Endothelial cell (in vitro differentiated cells): Measurements from ENCODE around the gene SHC2. TPM values are rescaled to one million over a fixed set of nuclear protein-coding genes. Genes with fewer than 3 reads are reported as not detected.
A peak's percentile ranks its signal among the peaks of the same experiment; 100 is the strongest.

Experiments used
- DNase-seq: peaks from one replicate; pipeline ENCODE4 v3.0.0; 2021; ENCODE audit warnings: low spot score
- H3K27ac Mint-ChIP-seq: one replicate; pipeline ENCODE4 v1.8.0; 2021; ENCODE audit warnings: mixed read lengths, inconsistent platforms; ENCODE audit not compliant: unreplicated experiment
- H3K27me3 Mint-ChIP-seq: one replicate; pipeline ENCODE4 v1.8.0; 2021; ENCODE audit warnings: mild to moderate bottlenecking, moderate library complexity, mixed read lengths, inconsistent platforms; ENCODE audit not compliant: unreplicated experiment
- H3K36me3 Mint-ChIP-seq: one replicate; pipeline ENCODE4 v1.8.0; 2021; ENCODE audit warnings: mild to moderate bottlenecking, low read depth, mixed read lengths, inconsistent platforms; ENCODE audit not compliant: unreplicated experiment
- H3K4me1 Mint-ChIP-seq: one replicate; pipeline ENCODE4 v1.8.0; 2021; ENCODE audit warnings: mild to moderate bottlenecking, mixed read lengths, inconsistent platforms; ENCODE audit not compliant: unreplicated experiment
- H3K4me3 Mint-ChIP-seq: one replicate; pipeline ENCODE4 v1.8.0; 2021; ENCODE audit warnings: mild to moderate bottlenecking, mixed read lengths, inconsistent platforms; ENCODE audit not compliant: unreplicated experiment
- H3K9me3 Mint-ChIP-seq: one replicate; pipeline ENCODE4 v1.8.0; 2021; ENCODE audit warnings: mixed read lengths, inconsistent platforms; ENCODE audit not compliant: unreplicated experiment
- total RNA-seq: library from RNA; stranded (reverse); fragmentation: NEBNext Ultra II Directional; extraction: Animal tissue kit (Norgen Biotek cat#: 25700); gene quantifications from one replicate; pipeline ENCODE4 v1.2.1, GENCODE V29; 2021; ENCODE audit not compliant: unreplicated experiment
- TF ChIP-seq, protein P1 (sequence below): fragments of 200-600 bp; sonication (generic); IDR thresholded peaks from one replicate; pipeline ENCODE4 v1.5.0; 2021; ENCODE audit warnings: antibody characterized with exemption; ENCODE audit not compliant: unreplicated experiment

The SHC2 gene
- total RNA-seq, 1 donor from 2014 or later: 46.9 TPM

DNA sequence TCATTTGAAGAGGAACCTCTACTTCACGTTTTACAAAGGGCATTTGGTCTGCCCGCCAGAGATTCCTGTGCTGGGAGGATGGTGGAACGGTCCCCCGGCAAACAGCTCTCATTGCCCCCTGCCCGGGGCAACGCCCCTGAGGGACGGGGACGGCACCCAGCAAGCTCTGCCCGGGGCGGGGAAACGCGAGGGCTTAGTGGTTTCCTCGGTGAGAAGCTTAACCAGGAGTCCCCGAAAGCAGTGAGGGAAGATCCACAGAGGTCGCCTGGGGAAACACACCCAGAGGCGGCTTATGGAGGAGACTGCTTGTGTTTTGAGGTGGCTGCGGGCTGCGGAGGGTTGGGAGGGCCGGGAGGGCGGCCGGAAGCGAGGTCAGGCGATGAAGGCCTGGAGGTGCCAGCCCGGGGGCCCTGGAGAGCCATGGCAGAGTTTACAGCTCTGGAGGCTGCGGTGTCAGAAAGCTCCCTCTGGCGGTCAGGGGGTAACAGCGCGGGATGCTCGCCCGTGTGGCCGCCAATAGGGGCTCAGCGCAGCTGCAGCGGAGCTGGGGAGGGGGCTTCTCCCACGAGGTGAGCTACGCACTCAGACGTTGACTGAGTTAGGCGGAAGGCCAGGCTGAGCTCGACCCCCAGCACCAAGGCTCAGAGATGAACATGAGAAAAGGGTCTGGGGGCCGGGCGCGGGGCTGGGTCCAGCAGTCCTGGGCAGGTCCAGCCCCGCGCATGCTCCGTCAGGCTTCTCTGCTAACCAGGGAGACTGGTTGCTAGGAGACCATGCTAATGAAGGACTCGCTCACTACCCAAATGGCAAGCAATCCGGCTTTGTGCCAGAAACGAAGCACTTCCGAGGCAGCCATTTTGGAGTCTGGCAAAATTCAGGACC, 45.8 kb upstream of the SHC2 start:
- Mint-ChIP-seq H3K4me1 (peaks cover 27% of the 10 kb centered on the region), H3K27ac (peak overlapping the region; percentile 99), H3K9me3 (no peaks in the 10 kb centered on the region), H3K27me3 (peaks cover 19% of the 10 kb centered on the region), H3K4me3 (peak overlapping the region; percentile 95), H3K36me3 (peaks cover 10% of the 10 kb centered on the region)
- DNase-seq: peak; percentile 90
- TF ChIP-seq, protein P1, sequence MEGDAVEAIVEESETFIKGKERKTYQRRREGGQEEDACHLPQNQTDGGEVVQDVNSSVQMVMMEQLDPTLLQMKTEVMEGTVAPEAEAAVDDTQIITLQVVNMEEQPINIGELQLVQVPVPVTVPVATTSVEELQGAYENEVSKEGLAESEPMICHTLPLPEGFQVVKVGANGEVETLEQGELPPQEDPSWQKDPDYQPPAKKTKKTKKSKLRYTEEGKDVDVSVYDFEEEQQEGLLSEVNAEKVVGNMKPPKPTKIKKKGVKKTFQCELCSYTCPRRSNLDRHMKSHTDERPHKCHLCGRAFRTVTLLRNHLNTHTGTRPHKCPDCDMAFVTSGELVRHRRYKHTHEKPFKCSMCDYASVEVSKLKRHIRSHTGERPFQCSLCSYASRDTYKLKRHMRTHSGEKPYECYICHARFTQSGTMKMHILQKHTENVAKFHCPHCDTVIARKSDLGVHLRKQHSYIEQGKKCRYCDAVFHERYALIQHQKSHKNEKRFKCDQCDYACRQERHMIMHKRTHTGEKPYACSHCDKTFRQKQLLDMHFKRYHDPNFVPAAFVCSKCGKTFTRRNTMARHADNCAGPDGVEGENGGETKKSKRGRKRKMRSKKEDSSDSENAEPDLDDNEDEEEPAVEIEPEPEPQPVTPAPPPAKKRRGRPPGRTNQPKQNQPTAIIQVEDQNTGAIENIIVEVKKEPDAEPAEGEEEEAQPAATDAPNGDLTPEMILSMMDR: peak; percentile 88

DNA sequence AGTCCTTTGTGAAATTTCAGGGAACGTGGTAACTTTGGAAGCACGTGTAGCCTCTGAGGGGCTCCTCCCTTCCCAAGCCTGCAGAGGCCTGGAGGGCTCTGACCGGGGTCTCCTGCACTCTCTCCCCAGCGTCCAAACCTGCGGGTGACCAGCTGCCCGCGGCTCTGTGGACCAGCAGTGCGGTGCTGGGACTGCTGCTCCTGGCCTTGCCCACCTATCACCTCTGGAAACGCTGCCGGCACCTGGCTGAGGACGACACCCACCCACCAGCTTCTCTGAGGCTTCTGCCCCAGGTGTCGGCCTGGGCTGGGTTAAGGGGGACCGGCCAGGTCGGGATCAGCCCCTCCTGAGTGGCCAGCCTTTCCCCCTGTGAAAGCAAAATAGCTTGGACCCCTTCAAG, 43.8 kb upstream of the SHC2 start:
- DNase-seq: no peak
- Mint-ChIP-seq H3K4me1 (peaks cover 19% of the 10 kb centered on the region), H3K27ac (no peak overlapping the region), H3K27me3 (peaks cover 23% of the 10 kb centered on the region), H3K36me3 (peaks cover 10% of the 10 kb centered on the region), H3K9me3 (no peaks in the 10 kb centered on the region), H3K4me3 (no peak overlapping the region)
- TF ChIP-seq, protein P1: no peak

DNA sequence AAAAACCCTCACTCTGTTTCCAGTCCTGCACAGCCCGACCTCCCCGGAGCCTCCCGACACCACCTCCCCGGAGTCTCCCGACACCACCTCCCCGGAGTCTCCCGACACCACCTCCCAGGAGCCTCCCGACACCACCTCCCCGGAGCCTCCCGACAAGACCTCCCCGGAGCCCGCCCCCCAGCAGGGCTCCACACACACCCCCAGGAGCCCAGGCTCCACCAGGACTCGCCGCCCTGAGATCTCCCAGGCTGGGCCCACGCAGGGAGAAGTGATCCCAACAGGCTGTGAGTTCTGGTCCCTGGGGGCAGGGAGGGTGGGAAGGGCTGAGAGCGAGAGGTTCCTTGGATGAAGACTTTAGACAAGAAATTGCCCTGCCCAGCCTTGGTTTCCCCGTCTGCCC, 40.8 kb upstream of the SHC2 start:
- Mint-ChIP-seq H3K4me3 (no peak overlapping the region), H3K9me3 (no peaks in the 10 kb centered on the region), H3K36me3 (peaks cover 9% of the 10 kb centered on the region), H3K27ac (no peak overlapping the region), H3K4me1 (peaks cover 16% of the 10 kb centered on the region), H3K27me3 (peaks cover 21% of the 10 kb centered on the region)
- TF ChIP-seq, protein P1: no peak
- no peak for DNase-seq

DNA sequence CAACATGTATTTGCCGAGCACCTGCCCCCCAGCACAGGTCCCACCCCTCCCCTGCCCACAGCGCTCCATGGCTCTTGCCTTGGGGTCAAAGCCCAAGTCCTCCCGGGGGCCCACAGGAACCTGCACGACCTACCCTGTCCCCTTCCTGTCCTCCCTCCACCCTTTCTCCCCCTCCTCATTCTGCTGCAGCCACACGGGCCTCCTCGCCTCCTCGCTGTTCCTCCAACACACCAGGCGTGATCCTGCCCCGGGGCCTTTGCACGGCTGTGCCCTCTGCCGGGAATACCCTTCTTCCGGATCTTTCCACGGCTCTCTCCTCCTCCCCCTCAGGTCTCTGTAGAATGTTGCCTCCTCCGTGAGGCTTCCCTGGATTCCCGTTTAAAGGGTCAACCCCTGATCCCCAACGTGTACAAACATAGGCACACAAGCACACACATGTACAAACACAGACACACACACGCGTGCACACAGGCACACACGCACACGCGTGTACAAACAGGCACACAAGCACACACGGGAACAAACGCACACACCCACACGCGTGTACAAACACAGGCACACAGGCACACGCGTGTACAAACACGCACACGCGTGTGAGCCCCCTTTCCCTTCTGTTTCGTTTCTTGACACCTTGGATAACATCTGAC, 38.3 kb upstream of the SHC2 start:
- no peak for DNase-seq
- Mint-ChIP-seq H3K4me3 (peak overlapping the region; percentile 77), H3K27me3 (peaks cover 21% of the 10 kb centered on the region), H3K4me1 (peaks cover 8% of the 10 kb centered on the region), H3K27ac (peak overlapping the region; percentile 25), H3K36me3 (peaks cover 9% of the 10 kb centered on the region), H3K9me3 (no peaks in the 10 kb centered on the region)
- TF ChIP-seq, protein P1: no peak

DNA sequence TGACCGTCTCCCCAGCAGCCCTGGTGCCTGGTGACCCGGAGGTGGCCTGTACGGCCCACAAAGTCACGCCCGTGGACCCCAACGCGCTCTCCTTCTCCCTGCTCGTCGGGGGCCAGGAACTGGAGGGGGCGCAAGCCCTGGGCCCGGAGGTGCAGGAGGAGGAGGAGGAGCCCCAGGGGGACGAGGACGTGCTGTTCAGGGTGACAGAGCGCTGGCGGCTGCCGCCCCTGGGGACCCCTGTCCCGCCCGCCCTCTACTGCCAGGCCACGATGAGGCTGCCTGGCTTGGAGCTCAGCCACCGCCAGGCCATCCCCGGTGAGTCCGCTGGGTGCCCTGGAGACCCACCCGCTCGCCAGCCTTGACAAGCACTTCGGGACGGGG, 37.7 kb upstream of the SHC2 start:
- Mint-ChIP-seq H3K4me3 (no peak overlapping the region), H3K4me1 (peaks cover 12% of the 10 kb centered on the region), H3K27ac (no peak overlapping the region), H3K9me3 (no peaks in the 10 kb centered on the region), H3K36me3 (peaks cover 12% of the 10 kb centered on the region), H3K27me3 (peaks cover 21% of the 10 kb centered on the region)
- TF ChIP-seq, protein P1: no peak
- DNase-seq: no peak
